GM18858 (cell line): ENCODE results near the gene RGP1.
A peak's percentile ranks its signal among the peaks of the same experiment; 100 is the strongest.

Experiments used
- ATAC-seq: cut with Tn5 transposase; IDR thresholded peaks from one replicate; pipeline ENCODE4 v1.9.1; 2021; ENCODE audit not compliant: unreplicated experiment

RGP1 gene

DNA sequence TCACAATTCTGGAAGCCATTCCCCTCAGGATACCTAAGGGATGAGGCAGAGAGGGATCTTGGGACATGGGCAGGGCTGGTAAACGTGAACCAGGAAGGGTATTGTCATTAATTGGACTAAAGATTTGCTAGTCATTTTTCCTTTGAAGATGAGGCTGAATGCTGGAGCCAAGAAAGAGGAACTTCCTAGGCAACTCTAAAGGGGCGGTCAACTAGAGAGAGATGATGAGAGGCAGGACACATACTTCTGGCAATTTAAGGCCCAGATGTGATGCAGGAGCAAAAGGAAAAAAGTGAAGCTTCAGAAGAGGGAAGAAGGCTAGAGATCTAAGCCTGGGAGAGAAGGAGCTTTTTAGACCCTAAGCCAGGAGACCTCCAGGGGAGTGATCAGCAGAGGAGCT, 5.6 kb upstream of the RGP1 start:
- no peak for ATAC-seq

DNA sequence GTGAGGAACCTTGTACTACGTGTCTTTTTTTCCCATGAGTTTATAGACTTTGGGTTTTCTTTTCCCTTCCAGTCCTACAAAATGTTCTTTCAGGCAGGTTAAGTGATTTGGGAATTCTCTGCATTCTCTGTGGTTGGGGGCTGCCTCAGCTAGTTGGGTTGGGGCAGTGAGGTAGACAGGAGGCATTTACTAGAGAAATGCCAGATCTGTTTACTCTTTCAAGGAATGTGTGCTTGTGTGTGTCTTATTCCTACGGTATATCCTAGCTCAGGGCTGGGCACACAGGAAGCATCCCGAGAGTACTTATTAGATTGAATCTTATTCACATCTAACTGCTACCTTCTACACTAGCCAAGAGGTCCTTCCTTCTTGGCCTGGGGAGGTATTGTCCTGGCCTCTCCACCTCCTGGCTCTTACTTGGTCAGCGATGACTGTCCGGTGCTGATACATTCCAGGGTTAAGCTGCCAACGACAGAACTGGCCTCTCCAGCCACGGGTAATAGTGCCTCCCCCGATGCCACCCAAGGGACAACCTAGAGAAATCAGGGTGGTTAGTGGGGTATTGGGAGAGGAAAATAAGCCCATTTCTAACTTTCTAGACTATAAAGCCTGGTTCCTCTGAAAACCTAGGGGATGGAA, 5.1 kb upstream of the RGP1 start:
- no peak for ATAC-seq

GRCh38 chr9:35745569-35745968, 3.5 kb upstream of the RGP1 start:
- no peak for ATAC-seq

DNA sequence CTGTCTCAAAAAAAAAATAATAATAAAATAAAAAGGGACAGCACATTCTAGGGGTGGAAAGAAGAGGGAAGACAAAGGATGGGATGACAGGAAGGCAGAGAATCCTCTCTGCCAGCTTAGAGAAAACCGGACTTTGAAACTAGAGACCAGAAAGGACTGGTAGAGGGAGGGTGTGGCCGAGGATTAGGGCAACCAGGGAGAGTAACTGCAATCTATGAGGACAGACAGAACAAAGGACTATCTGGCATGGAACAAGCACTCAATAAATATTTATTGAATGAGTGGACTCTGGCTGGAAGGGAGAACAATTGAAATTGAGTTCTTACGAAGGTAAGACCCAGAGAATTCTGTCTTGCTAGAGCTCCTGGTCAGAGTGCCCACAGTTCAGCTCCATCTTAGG, 2.5 kb upstream of the RGP1 start:
- ATAC-seq = no peak

GRCh38 chr9:35748242-35748857, 737 bp upstream of the RGP1 start:
- no peak for ATAC-seq

DNA sequence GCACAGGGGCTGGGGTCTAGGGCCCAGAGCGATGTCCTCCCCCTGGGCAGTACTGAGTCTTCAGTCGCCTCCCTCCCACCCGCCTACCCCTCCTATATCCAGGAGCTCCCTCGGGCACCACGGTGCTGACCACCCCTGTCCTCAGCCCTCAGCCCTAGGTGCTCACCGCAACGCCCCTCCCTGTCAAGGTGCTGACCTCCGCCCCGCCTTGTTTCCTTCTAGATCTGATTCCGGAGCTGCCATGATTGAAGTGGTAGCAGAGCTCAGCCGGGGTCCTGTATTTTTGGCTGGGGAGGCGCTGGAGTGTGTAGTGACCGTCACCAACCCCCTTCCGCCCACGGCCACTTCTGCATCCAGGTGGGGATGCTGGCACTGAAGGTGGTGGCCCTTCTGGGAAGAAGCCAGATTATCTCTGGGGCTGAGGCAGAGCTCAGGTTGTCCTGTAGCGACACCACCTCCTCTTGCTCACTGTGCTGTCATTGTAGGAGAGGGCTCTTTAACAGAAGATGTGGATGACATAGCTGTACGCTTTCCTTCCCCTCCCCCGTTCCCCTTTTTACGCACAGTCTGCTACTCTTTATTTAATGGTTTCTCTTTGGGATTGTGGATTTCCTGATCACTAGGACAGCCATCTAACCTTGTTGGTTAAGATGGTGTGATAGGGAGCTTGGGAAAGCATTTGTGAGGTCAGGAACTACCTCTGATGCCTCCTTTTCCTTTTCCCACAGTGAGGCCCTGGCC, 598 bp downstream of the RGP1 start:
- peak; percentile 11 for ATAC-seq

GRCh38 chr9:35750256-35750531, 1.1 kb downstream of the RGP1 start:
- ATAC-seq = no peak

DNA sequence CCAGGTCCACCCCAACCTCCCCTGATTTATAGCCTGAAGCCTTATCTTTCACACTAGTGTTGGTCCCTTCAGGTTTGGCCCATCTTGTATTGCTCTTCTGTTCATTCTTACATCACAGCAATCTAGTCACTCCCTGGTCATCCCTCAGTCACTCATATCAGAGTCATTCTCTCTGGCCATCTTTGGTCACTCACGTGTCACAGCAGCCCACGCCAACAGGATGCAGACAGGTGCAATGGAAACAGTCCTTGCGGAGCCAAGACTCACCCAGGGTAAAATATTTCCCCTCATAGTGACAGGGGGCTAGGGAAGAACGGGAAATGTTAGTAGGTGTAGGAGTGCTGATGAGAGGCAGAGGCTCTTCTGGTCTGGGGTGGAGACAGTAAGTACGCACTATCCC, 4.4 kb downstream of the RGP1 start:
- ATAC-seq = no peak

DNA sequence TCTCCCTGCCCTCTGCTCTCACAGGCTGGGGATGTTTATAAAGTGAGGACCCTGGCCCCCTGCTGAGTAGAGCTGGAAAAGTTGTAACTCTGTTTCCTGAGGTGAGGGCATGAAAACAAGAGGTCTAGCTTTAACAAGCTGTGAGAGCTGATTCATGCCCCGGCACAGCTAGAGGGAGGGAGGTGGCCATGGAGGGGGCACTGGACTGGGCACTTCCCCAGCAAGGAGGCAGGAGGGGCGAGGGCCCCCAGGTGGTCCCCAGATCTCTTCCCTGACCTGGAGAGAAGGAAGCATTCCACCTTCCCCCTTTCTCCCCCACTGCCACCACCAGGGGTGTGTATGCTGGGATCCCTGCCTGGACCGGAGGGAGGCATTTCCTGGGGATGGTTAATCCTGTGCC, 5.2 kb downstream of the RGP1 start, which contains the start of gene MSMP:
MSMP (minus strand) TSS at position 13 of the 400 bp plus-strand sequence. CDS start 147 bp downstream, outside the sequence.
- no peak for ATAC-seq

DNA sequence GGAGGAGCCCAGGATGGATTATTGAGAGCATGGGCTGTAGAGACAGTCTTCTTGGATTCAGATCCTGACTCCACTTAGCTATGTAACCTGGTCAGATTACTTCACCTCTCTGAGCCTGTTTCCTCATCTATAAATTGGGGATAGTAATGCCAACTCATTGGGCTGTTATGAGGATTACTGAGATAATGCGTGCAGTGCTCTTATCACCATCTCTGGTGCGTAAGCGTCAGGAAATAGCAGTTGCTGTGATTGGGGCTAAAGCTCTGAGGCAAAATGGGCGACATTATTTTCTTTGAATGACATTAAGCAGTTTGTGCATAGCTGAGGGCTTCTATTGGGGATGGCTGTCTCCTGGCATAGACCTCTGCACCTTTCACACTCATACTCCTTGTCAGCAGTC, 6.0 kb downstream of the RGP1 start:
- no peak for ATAC-seq

GRCh38 chr9:35756275-35757225, 7.5 kb downstream of the RGP1 start:
- ATAC-seq = no peak

DNA sequence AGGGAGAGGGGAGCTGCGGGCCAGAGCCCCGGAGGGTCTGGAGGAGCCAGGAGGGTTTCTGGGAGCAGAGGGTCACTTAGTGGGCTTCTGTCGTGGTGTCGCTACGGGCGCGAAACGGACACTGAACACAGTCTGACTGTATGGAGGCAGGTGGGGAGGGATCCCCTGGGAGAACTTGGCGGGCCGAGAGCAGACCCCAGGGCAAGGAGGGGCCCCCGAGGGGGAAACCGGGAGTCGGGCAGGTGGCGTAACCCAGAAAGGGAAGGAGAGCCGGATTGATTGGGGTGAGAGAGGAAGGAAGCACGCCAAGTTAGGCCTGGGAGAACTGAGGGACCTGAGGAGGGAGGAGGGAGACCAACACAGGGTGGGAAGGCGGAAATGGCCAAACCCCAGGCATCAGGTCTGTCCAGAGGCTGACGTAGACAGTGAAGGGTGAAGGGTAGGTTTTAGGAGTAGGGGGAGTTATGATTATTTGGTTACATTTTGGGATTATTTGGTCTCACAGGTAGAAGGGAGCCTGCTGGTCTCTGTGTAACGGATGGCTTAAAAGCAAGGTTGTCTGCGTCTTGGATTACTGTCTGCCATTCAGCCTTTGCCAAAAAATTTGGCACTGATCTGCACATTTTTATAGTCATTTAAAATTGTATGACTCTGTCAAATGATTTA, 8.3 kb downstream of the RGP1 start:
- no peak for ATAC-seq

- no peak for ATAC-seq
Observed at GRCh38 chr9:35757892-35758275, 8.8 kb downstream of the RGP1 start.

GRCh38 chr9:35758475-35759050, 9.5 kb downstream of the RGP1 start:
- ATAC-seq = no peak

DNA sequence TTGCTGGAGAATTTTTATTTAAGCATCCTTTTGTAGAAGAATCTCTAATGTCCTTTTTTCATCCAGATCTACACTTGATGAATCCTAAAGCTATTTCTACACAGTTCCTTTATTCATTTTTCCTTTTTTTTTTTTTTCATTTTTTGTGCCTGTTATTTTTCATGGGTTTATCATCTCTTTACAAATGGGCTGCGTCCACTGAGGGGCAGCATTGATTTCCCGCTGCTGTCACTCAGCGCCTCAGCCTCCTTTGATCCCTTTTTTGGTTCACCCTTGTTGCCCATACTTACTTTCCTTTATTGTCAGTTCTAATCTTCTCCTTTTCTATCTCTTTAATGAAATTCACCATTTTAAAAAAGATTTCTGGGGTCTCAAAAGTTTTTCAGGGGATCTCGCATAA, 10.7 kb downstream of the RGP1 start:
- ATAC-seq = no peak

DNA sequence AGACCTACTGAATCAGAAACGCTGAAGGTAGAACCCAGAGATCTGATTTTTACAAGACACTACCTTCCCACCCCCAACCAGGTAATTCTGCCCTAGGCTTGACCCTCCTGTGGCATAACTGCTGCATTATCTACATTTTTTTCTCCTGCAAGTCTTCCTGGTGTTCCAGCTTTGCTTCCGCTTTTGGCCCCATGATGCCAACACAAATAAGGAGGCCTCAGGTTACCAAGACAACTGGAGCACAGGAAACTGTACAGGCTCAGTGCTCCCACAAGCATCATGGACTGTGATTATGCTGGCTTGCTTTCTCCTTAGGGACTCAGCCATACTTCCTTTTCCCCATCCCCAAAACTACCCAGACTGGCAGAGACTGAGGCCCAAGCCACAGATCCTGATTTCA, 11.6 kb downstream of the RGP1 start:
- ATAC-seq = no peak

DNA sequence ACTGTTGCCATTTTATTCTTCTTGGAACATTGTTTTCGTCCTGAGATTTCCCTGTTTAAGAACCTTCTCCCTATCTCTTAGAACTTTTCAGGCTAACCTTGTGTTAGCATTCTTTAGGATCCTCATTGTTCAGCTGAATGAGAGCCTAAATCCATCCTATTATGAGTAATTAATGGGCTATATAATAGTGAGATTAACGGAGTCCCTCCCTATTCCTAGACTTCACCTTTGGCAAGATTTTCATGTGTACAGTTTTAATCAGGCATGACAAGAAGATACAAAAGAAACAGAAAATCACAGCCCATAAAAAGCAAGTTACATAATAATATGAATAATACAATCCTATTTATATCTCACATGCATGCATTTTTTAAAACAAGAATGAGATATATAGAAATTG, 14.1 kb downstream of the RGP1 start:
- no peak for ATAC-seq

GRCh38 chr9:35763803-35764202, 14.7 kb downstream of the RGP1 start:
- no peak for ATAC-seq

DNA sequence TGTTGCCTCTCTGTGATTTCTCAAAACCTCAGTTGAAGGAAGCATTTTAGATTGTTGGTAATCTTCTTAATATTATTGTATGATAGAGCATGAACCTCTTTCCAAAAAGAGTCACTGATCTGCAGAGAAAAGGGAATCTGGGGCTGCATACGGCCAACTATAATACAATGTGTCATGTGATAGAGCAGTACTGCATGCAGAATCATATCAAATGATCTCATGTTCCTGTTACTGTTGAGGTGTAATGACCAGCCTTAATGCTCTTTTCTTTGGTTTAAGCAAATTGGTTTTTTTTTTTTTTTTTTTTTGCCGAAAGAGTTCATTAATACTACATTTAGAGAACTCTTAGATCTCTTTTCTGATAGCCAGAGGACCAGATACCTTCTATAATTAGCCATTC, 17.9 kb downstream of the RGP1 start:
- no peak for ATAC-seq

- ATAC-seq = no peak
Observed at GRCh38 chr9:35767458-35767857, 18.4 kb downstream of the RGP1 start.

- ATAC-seq = no peak
Observed at GRCh38 chr9:35769763-35770162, 20.7 kb downstream of the RGP1 start.
